ENCODE measurements around the gene MVB12A. TPM values are rescaled to one million over a fixed set of nuclear protein-coding genes. Genes with fewer than 3 reads are reported as not detected.

Gene MVB12A
- total RNA-seq, 1 donor from 2014 or later: 23.3 TPM

- H3K4me3 Mint-ChIP-seq: peak overlapping the region; percentile 92
- H3K4me1 Mint-ChIP-seq: peaks cover 48% of the 10 kb centered on the region
- intact Hi-C loops (cut with micrococcal nuclease): loop anchor here (2.0 kb wide), 1 partner anchor 65 kb away; no protein-coding TSS in a partner anchor
- H3K36me3 Mint-ChIP-seq (ENCODE audit: low read depth): peaks cover 42% of the 10 kb centered on the region
- ATAC-seq (ENCODE audit: low read depth) (no peak), DNase-seq (no peak)
- no peaks in the 10 kb centered on the region for H3K27me3 Mint-ChIP-seq
- no peak for TF ChIP-seq CTCF (IDR thresholded peaks at IDR 0.05)
- H3K27ac Mint-ChIP-seq: peak overlapping the region; percentile 93
- no peaks in the 10 kb centered on the region for H3K9me3 Mint-ChIP-seq
- ChIA-PET POLR2A (interaction anchor here (0.6 to 1.1 kb wide), 3 partner anchors 44 to 985 kb away, joined by 3 to 6 read pairs (median 3); no protein-coding TSS in a partner anchor), CTCF (no interaction called here)
Observed at GRCh38 chr19:17404015-17404414, 15.8 kb upstream of the MVB12A start.

DNA sequence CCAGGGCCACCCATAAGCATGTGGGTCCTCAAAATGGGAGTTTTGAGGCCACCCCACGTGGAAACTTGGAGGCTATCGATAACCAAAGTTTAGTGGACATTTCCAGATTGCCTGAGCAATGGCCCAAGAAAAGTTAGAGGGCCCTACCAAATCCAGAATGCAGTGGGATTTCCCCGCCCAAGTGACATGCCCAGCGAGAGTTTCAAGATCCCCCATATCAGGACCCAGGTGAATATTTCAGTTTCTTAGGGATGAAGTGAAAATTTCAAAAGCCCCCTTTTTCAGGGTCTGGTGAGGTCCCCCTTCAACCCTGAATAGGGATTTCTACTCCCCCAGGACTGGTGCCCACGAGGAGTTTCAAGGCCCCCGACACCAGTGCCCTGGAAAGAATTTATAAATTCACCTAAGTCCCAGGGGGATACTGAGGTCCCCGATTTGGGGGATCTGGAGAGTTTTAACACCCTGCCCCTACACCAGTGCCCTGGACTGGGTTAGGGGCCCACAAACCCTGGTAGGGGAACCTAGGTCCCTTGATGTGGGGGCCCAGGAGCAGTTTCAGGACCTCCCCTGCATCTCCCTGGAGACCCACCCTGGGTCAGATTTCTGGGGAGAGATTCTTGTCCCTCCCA lies 15.1 kb upstream of the MVB12A start:
- peak overlapping the region; percentile 92 for H3K4me3 Mint-ChIP-seq
- H3K27me3 Mint-ChIP-seq: no peaks in the 10 kb centered on the region
- ChIA-PET CTCF (interaction anchor here (1.1 kb wide), 1 partner anchor 15 kb away, joined by 5 read pairs; the partner anchor contains the start of gene MVB12A), POLR2A (interaction anchor here (0.5 to 3.3 kb wide), 18 partner anchors 9 to 984 kb away, joined by 3 to 60 read pairs (median 4); partner anchors contain the start of genes BABAM1, CCDC194, MVB12A and PGLS)
- no peaks in the 10 kb centered on the region for H3K9me3 Mint-ChIP-seq
- TF ChIP-seq CTCF (IDR thresholded peaks at IDR 0.05): no peak
- H3K36me3 Mint-ChIP-seq (ENCODE audit: low read depth): peaks cover 41% of the 10 kb centered on the region
- intact Hi-C loops (cut with micrococcal nuclease): loop anchor here (1.0 to 5.0 kb wide), 5 partner anchors 13 to 108 kb away; partner anchors contain the start of genes PGLS and TMEM221
- peaks cover 49% of the 10 kb centered on the region for H3K4me1 Mint-ChIP-seq
- ATAC-seq (ENCODE audit: low read depth): no peak
- H3K27ac Mint-ChIP-seq: peak overlapping the region; percentile 93
- no peak for DNase-seq

DNA sequence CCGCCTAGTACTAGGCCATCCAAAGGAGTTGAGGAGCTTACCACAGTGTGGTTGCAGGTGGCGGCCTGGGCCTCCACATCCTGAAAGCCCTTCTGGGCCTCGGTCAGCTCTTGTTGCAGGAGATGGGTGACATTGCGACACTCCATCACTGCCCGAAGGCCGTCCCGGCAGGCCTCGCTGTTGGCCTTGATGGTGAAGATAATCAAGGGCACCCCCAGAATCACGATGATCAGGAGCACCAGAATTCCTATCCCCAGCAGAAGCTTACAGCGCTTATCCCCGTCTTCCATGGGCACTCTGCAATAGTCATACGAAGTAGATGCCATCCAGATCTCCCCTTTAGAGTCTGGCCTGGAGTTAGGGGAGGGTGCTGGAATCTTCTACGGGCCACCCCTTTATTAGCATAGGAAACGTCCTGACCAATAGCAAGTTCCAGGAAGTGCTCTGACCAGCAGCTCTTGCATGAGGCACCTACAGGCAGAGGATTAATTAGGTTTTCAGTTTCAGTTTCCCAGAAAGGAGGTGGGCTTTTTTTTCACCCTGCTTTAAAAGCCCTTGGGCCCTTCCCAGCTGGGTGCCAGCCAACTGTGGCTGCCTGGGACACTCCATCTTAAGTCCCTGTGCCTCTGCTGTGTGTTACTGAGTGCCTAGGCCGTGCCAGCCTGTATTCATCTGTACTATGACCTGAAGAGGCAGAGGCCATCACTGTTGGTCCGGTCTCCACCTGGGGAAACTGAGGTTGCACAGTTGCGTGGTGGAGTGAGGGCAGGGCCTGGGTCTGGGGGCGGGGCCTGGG lies 14.4 kb upstream of the MVB12A start, which contains the start of gene BST2:
BST2 (minus strand) TSS at position 381 of the 796 bp plus-strand sequence; CDS start at position 326, 55 bp downstream.
- DNase-seq: peak; percentile 42
- peak within 1 kb of the TSS; percentile 93 for H3K27ac Mint-ChIP-seq
- ChIA-PET POLR2A (interaction anchor here (0.5 to 3.3 kb wide), 23 partner anchors 10 to 942 kb away, joined by 3 to 60 read pairs (median 4); partner anchors contain the start of genes BABAM1, CCDC194, MVB12A and PGLS), CTCF (interaction anchor here (1.1 kb wide), 1 partner anchor 14 kb away, joined by 5 read pairs; the partner anchor contains the start of gene MVB12A)
- H3K4me1 Mint-ChIP-seq: peaks cover 49% of the 10 kb centered on the region
- peak; percentile 86 for ATAC-seq (ENCODE audit: low read depth)
- no peak for TF ChIP-seq CTCF (IDR thresholded peaks at IDR 0.05)
- no peaks in the 10 kb centered on the region for H3K9me3 Mint-ChIP-seq
- peaks cover 37% of the 10 kb centered on the region for H3K36me3 Mint-ChIP-seq (ENCODE audit: low read depth)
- peak within 1 kb of the TSS; percentile 92 for H3K4me3 Mint-ChIP-seq
- no peaks in the 10 kb centered on the region for H3K27me3 Mint-ChIP-seq
- intact Hi-C loops (cut with micrococcal nuclease): loop anchor here (1.0 to 5.0 kb wide), 5 partner anchors 14 to 107 kb away; partner anchors contain the start of genes PGLS and TMEM221

DNA sequence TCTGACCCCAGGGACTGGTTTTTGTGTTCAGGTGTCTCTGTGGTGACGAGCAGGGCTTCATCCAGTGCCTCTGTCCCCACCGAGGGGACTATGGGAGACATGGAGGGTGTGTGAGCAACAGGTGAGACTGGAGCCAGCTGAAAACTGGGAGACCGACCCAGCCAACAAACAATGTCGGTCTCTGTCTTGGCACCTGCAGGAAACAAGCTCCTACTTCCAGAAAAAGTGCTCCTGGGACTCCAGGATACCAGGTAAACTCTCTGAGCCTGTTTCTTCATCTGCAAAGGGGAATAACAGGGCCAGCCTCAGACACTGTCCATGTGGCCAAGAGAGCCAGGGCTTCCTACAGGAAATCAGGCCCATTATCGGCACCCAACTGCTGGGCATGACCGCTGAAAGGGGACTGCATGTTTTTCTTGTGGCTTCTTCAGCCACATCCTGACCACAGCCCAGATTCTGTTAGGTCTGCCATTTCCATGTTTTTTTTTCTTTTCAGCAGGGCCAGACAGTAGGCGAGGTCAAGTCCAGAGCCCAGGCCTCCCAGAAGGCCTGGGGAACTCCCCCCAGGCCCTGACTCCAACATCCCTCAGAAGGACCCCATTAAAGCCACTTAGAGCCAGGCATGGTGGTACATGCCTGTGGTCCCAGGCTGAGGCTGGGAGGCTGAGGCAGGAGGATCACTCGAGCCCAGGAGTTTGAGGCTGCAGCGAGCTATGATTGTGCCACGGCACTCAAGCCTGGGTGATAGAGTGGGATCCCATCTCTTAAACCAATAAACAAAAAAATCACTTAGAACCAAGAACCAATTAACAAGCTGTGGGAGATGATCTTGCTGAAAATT lies 13.6 kb upstream of the MVB12A start:
- ChIA-PET POLR2A (interaction anchor here (0.5 to 3.3 kb wide), 14 partner anchors 8 to 453 kb away, joined by 3 to 60 read pairs (median 5); partner anchors contain the start of genes BABAM1, MVB12A, RPL18A and SLC27A1), CTCF (interaction anchor here (1.9 kb wide), 1 partner anchor 59 kb away, joined by 7 read pairs; no protein-coding TSS in a partner anchor)
- Mint-ChIP-seq H3K36me3 (ENCODE audit: low read depth) (peaks cover 32% of the 10 kb centered on the region), H3K9me3 (no peaks in the 10 kb centered on the region), H3K27ac (peak overlapping the region; percentile 93), H3K4me3 (peak overlapping the region; percentile 92), H3K4me1 (peaks cover 49% of the 10 kb centered on the region), H3K27me3 (no peaks in the 10 kb centered on the region)
- intact Hi-C loops (cut with micrococcal nuclease): loop anchor here (5.0 kb wide), 2 partner anchors 41 to 106 kb away; partner anchors contain the start of genes PGLS and TMEM221
- TF ChIP-seq CTCF (IDR thresholded peaks at IDR 0.05): no peak
- no peak for DNase-seq
- ATAC-seq (ENCODE audit: low read depth): peak; percentile 23
